ENCODE results near the gene CASKIN2. TPM values are rescaled to one million over a fixed set of nuclear protein-coding genes. Genes with fewer than 3 reads are reported as not detected.

Gene CASKIN2
- polyA plus RNA-seq, 1 donor = 13.9 TPM

DNA sequence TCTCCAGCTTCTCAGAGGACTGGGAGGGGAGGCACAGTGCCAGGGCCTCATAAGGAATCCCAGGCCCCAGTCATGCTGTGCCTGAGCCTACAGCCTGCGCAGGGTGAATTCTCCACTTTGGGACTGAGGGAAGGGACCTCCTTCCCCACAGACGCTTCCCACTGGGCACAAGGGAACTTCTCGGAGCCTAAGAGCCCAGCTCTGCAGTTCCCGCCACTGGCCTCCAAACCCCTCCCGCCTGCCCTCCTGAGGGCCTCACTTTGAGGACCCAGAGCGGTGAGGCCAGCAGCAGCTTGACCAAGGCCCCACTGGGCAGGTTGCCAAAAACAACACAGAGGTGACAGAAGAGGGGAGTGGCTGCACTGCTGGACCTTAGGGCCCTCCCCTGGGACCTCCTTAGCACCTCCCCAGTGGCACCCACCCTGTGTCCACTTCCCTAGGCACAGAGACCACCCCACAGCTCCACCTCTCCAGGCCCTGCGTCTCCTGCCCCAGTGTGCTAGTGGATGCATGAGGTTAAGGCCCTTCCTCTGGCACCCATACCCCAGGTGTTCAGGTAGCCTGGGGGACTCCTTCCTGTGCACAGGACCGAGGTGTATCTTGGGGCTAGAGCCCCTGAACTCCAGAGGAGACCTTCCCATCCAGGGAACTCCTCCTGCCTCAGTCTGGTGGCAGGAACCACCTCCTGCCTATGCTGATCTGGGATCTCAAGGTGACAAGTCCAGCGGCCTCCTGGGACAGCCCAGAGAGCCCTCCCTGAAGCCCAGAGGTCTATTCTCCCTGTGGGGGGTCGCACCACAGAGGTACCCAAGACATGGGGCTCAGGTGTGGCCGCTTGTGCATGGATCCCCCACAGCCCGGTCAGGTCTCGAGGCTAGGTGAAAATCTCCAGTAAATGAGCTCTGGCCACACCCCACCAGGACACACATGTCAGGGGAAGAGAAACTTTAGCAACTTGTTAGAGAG lies 3.4 kb downstream of the CASKIN2 start:
- no CpG with 5 or more reads among the region's 13 CpGs for WGBS (ENCODE audit: insufficient coverage, low lambda C conversion rate)
- no peaks in the 10 kb centered on the region for H3K27me3 ChIP-seq (ENCODE audit: control insufficient read depth, insufficient read depth, low read length)
- peak; percentile 74 to 81 for DNase-seq
- peaks cover 72% of the 10 kb centered on the region for H3K4me1 ChIP-seq (ENCODE audit: control insufficient read depth, insufficient read depth, low read length)
- H3K4me3 ChIP-seq (ENCODE audit: low read length) = no peak overlapping the region
- peaks cover 30% of the 10 kb centered on the region for H3K36me3 ChIP-seq (ENCODE audit: control insufficient read depth, insufficient read depth, low read length)
- no peaks in the 10 kb centered on the region for H3K9me3 ChIP-seq (ENCODE audit: control insufficient read depth, low read depth, low read length)
- peak overlapping the region; percentile 63 for H3K27ac ChIP-seq (ENCODE audit: low read length)

DNA sequence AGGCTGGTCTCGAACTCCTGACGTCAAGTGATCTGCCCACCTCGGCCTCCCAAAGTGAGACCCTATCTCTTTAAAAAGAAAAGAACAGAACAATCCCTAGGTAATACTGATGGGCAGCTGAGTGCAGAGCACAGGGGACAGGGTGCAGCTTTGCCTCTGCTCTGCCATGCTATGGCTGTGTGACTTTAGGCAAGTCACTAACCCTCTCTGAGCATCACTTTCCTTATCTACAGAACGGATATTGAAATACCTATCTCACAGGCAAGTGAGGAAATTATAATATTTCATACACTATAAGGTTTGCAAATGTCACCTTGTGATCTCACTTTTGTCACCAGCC lies 4.1 kb downstream of the CASKIN2 start:
- WGBS (ENCODE audit: insufficient coverage, low lambda C conversion rate) = no CpG with 5 or more reads among the region's 4 CpGs
- Histone ChIP-seq H3K27me3 (ENCODE audit: control insufficient read depth, insufficient read depth, low read length) (no peaks in the 10 kb centered on the region), H3K36me3 (ENCODE audit: control insufficient read depth, insufficient read depth, low read length) (peaks cover 37% of the 10 kb centered on the region), H3K9me3 (ENCODE audit: control insufficient read depth, low read depth, low read length) (no peaks in the 10 kb centered on the region), H3K27ac (ENCODE audit: low read length) (peak overlapping the region; percentile 63), H3K4me1 (ENCODE audit: control insufficient read depth, insufficient read depth, low read length) (peaks cover 72% of the 10 kb centered on the region), H3K4me3 (ENCODE audit: low read length) (no peak overlapping the region)
- no peak for DNase-seq

DNA sequence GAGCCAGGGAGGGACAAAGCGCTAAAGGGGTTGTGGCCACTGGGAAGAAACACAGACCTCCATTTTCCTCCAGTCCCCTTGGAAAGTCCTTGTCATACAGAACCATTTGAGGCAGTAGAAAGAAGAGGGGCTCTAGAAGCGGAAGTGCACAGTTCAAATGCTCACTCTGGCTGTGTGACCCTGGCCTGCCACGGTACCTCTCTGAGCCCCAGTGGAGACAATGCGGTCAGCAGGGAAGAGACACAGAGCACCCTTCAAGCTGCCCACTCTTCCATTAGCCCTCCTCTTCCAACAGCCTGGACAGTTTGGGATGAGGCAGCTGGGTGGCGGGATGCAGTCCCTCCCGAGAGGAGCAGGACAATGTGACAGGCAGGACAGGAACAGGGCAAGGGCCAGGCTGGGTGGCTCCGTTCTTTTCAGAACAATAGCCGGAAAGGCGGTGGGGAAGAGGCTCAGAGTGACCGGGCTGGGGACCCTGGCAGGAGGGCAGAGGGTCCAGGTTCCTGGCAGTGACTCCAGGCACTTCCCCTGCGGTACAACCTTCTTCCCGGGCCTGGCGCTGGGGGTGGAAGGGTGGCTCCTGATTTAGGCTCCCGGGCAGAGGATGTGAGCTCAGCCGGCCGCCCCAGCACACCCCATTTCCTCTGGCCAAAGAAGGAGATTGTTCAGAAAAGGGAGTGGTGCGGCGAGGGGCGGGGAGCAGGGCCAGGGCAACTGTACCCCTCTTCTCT lies 5.6 kb downstream of the CASKIN2 start:
- peaks cover 74% of the 10 kb centered on the region for H3K4me1 ChIP-seq (ENCODE audit: control insufficient read depth, insufficient read depth, low read length)
- no peak overlapping the region for H3K4me3 ChIP-seq (ENCODE audit: low read length)
- no peaks in the 10 kb centered on the region for H3K27me3 ChIP-seq (ENCODE audit: control insufficient read depth, insufficient read depth, low read length)

DNA sequence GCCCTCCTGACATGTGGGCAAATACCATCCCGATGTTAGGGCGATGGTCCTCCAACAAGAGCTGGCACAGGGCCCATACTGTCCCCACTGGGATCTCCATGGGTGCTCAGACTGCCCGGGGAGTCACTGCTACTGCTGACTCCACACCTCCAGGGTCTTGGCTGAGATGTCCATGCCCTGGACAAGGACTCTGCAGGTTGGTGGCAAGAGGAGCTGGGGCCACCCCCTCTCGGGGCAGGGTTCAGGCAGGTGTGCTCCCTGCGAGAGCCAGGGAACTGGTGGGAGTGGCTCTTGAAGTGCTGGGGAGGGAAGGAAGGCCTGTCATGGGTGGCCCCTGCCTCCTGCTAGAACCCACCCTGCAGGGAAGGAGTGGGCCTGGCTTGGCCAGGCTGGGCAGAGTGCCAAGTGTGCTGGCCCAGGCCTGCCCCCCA lies 6.4 kb downstream of the CASKIN2 start:
- H3K27me3 ChIP-seq (ENCODE audit: control insufficient read depth, insufficient read depth, low read length) = no peaks in the 10 kb centered on the region
- H3K9me3 ChIP-seq (ENCODE audit: control insufficient read depth, low read depth, low read length) = no peaks in the 10 kb centered on the region
- H3K36me3 ChIP-seq (ENCODE audit: control insufficient read depth, insufficient read depth, low read length) = peaks cover 57% of the 10 kb centered on the region
- DNase-seq = peak; percentile 61 to 81
- H3K27ac ChIP-seq (ENCODE audit: low read length) = peak overlapping the region; percentile 41
- no peak overlapping the region for H3K4me3 ChIP-seq (ENCODE audit: low read length)
- no CpG with 5 or more reads among the region's 5 CpGs for WGBS (ENCODE audit: insufficient coverage, low lambda C conversion rate)
- peaks cover 70% of the 10 kb centered on the region for H3K4me1 ChIP-seq (ENCODE audit: control insufficient read depth, insufficient read depth, low read length)

More for the DNA sequence above, 5.6 kb downstream of the CASKIN2 start:
- no peak for DNase-seq
- H3K9me3 ChIP-seq (ENCODE audit: control insufficient read depth, low read depth, low read length) = no peaks in the 10 kb centered on the region
- peaks cover 50% of the 10 kb centered on the region for H3K36me3 ChIP-seq (ENCODE audit: control insufficient read depth, insufficient read depth, low read length)
- WGBS (ENCODE audit: insufficient coverage, low lambda C conversion rate) = no CpG with 5 or more reads among the region's 19 CpGs
- H3K27ac ChIP-seq (ENCODE audit: low read length) = peak overlapping the region; percentile 41

DNA sequence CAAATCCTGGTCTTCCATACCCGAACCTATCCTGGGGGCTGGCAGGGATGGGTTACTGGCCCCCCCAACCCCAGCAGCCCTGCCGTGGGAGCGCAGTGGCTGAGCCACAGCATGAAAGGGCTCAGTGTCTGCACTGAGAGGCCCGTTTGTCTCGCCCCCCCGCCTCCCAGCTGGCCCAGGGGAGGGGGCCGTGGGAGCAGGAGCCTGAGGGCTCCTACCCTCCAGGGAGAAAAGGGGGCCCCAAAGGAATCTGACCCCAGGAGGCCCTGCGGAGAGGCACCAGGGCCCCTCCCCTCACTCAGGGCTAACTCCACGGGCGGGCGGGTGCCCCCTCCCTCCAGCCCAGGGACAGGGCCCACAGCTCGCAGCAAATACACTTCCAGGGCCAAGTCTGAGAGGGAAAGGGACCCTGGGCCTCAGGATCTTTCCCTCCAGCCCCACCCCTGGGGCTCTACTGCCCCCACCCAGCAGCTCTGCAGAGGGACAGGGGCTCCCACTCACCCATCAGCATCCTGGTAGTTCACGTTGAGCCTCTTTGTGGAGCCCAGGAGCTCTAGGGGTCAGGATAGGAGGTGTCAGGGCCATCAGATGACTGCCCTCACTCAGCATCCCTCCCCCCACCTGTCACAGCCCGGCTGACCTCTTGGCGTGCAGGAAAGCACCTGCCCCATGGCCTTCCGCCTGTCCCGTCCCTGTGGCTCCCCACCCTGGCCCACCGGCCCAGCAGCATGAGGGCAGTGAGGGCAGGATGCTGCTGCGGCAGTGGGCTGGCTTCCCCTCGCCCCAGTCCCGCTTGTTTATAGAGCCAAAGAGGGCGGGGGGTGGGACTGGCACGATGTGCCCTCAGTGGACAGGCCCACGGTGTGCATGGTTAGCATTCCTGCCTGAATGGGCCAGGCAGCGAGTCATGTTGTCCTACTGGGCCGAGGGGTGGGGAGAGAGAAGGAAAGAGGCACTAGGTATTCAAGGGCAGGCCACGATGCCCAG lies 7.3 kb downstream of the CASKIN2 start:
- no CpG with 5 or more reads among the region's 27 CpGs for WGBS (ENCODE audit: insufficient coverage, low lambda C conversion rate)
- peaks cover 61% of the 10 kb centered on the region for H3K36me3 ChIP-seq (ENCODE audit: control insufficient read depth, insufficient read depth, low read length)
- DNase-seq = peak; percentile 54 to 81

DNA sequence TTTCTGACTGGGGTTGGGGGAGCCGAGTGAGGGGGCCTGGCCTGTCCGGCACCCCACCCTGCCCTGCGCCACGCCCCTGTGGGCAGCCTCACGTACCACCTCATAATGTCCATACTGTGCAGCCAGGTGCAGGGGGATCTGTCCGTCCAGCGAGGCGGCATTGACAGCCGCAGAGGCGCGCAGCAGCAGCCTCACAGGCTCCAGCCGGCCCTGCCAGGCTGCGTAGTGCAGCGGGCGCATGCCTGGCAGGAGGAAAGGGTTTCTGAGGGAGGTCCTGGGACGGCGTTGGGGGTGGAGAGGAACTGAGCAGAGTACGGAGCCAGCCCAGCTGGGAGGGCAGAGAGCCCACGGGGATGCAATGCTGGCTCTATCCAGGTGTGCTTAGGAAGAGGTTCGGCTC lies 8.4 kb downstream of the CASKIN2 start:
- no peaks in the 10 kb centered on the region for H3K27me3 ChIP-seq (ENCODE audit: control insufficient read depth, insufficient read depth, low read length)
- peaks cover 63% of the 10 kb centered on the region for H3K36me3 ChIP-seq (ENCODE audit: control insufficient read depth, insufficient read depth, low read length)
- no peak for DNase-seq

More for the DNA sequence above, 7.3 kb downstream of the CASKIN2 start:
- H3K9me3 ChIP-seq (ENCODE audit: control insufficient read depth, low read depth, low read length) = no peaks in the 10 kb centered on the region
- H3K4me1 ChIP-seq (ENCODE audit: control insufficient read depth, insufficient read depth, low read length) = peaks cover 61% of the 10 kb centered on the region
- H3K4me3 ChIP-seq (ENCODE audit: low read length) = no peak overlapping the region
- H3K27ac ChIP-seq (ENCODE audit: low read length) = peak overlapping the region; percentile 41
- no peaks in the 10 kb centered on the region for H3K27me3 ChIP-seq (ENCODE audit: control insufficient read depth, insufficient read depth, low read length)

DNA sequence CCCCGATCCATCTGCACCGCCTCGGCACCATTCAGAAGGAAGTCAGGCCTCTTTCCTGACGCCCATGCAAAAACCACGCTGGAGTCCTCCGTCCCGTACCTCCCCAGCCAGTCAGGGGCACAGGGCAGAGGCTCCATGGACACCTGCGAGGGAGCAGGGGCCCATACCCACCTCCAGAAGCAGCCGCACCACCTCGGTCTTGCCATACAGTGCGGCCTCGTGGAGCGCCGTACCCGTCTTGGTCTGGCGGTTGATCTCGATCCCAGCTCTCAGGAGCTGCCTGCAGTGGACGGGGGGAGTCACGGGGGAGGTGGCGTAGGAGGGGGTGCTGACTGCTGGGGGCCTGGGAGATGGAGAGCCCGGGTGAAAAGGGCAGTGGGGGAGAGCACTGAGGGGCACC lies 9.2 kb downstream of the CASKIN2 start:
- WGBS (ENCODE audit: insufficient coverage, low lambda C conversion rate) = no CpG with 5 or more reads among the region's 21 CpGs
- H3K9me3 ChIP-seq (ENCODE audit: control insufficient read depth, low read depth, low read length) = no peaks in the 10 kb centered on the region
- no peak overlapping the region for H3K4me3 ChIP-seq (ENCODE audit: low read length)
- DNase-seq = no peak
- peaks cover 66% of the 10 kb centered on the region for H3K36me3 ChIP-seq (ENCODE audit: control insufficient read depth, insufficient read depth, low read length)
- H3K4me1 ChIP-seq (ENCODE audit: control insufficient read depth, insufficient read depth, low read length) = peaks cover 42% of the 10 kb centered on the region
- no peak overlapping the region for H3K27ac ChIP-seq (ENCODE audit: low read length)
- no peaks in the 10 kb centered on the region for H3K27me3 ChIP-seq (ENCODE audit: control insufficient read depth, insufficient read depth, low read length)

More for the DNA sequence above, 8.4 kb downstream of the CASKIN2 start:
- WGBS (ENCODE audit: insufficient coverage, low lambda C conversion rate) = no CpG with 5 or more reads among the region's 20 CpGs
- H3K4me3 ChIP-seq (ENCODE audit: low read length) = no peak overlapping the region
- H3K4me1 ChIP-seq (ENCODE audit: control insufficient read depth, insufficient read depth, low read length) = peaks cover 49% of the 10 kb centered on the region
- no peak overlapping the region for H3K27ac ChIP-seq (ENCODE audit: low read length)
- no peaks in the 10 kb centered on the region for H3K9me3 ChIP-seq (ENCODE audit: control insufficient read depth, low read depth, low read length)

DNA sequence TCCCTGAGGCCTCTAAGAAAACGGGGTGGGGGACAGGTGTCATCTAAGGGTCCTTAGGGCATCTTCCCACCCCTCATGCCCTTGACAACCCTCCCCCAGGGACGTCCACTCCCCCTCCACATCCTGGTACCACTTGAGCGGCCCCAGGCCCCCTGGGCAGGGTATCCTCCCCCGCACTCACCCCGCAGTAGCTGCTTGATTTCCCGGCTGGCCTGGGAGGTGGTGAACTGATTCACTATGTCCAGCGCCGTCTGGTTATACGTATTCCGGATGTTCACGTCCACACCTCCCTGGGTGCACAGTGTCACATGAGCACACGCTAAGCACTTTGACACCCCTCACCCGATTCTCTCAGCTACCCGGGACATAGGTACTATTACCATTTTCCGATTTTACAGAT lies 9.7 kb downstream of the CASKIN2 start:
- Histone ChIP-seq H3K9me3 (ENCODE audit: control insufficient read depth, low read depth, low read length) (no peaks in the 10 kb centered on the region), H3K4me3 (ENCODE audit: low read length) (no peak overlapping the region), H3K36me3 (ENCODE audit: control insufficient read depth, insufficient read depth, low read length) (peaks cover 70% of the 10 kb centered on the region), H3K4me1 (ENCODE audit: control insufficient read depth, insufficient read depth, low read length) (peaks cover 37% of the 10 kb centered on the region), H3K27ac (ENCODE audit: low read length) (no peak overlapping the region), H3K27me3 (ENCODE audit: control insufficient read depth, insufficient read depth, low read length) (no peaks in the 10 kb centered on the region)
- DNase-seq = no peak
- 100% methylated on average over 4 of the region's 15 CpGs for WGBS (ENCODE audit: insufficient coverage, low lambda C conversion rate)

DNA sequence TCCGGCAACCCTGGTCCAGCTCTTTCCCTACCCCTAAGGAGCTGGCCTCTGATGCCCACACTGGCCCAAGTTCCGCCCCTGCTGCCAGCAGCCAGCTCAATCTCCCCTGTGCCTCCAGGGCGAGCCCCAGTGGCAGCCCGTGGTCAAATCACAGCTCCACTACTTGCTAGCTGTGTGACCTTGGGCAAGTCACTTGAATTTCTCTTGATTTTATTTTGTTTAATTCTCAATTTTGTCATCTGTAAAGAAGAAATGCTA lies 10.3 kb downstream of the CASKIN2 start:
- Histone ChIP-seq H3K27ac (ENCODE audit: low read length) (no peak overlapping the region), H3K27me3 (ENCODE audit: control insufficient read depth, insufficient read depth, low read length) (no peaks in the 10 kb centered on the region), H3K9me3 (ENCODE audit: control insufficient read depth, low read depth, low read length) (no peaks in the 10 kb centered on the region), H3K4me1 (ENCODE audit: control insufficient read depth, insufficient read depth, low read length) (peaks cover 34% of the 10 kb centered on the region), H3K4me3 (ENCODE audit: low read length) (no peak overlapping the region), H3K36me3 (ENCODE audit: control insufficient read depth, insufficient read depth, low read length) (peaks cover 73% of the 10 kb centered on the region)
- no peak for DNase-seq
- WGBS (ENCODE audit: insufficient coverage, low lambda C conversion rate) = no CpG with 5 or more reads among the region's 4 CpGs
